ENCODE measurements around the gene ZIC1. TPM values are rescaled to one million over a fixed set of nuclear protein-coding genes. Genes with fewer than 3 reads are reported as not detected.

The ZIC1 gene
- total RNA-seq, 1 experiment from 2014 or later = not detected

- no peak overlapping the region for H3K27ac ChIP-seq (ENCODE audit: low read depth, low read length)
- H3K9ac ChIP-seq (ENCODE audit: low read length) = no peak overlapping the region
- no peak overlapping the region for H3K4me3 ChIP-seq (replicated peaks in 1 of 2; ENCODE audit: low read depth in 1 of 2, low read length in 2 of 2)
- no peak overlapping the region for H2AFZ ChIP-seq (ENCODE audit: low read depth, low read length, poor library complexity, severe bottlenecking)
- H4K20me1 ChIP-seq (ENCODE audit: insufficient read depth) = no peaks in the 10 kb centered on the region
- ChIA-PET CTCF (no interaction called here), POLR2A (no interaction called here), RAD21 (ENCODE audit: low non-redundant PET in 1 of 2, low total read pairs in 2 of 2, uncharacterized antibody in 2 of 2, unreplicated experiment in 2 of 2) (no interaction called here)
- no peaks in the 10 kb centered on the region for H3K36me3 ChIP-seq (ENCODE audit: control insufficient read depth in 1 of 2, insufficient read depth in 2 of 2, low read length in 2 of 2)
- no TSS peak for BruUV-seq (replicated peaks)
- no peak overlapping the region for H3K4me2 ChIP-seq (ENCODE audit: low read length)
- H3K79me2 ChIP-seq (ENCODE audit: insufficient read depth, low read length) = no peaks in the 10 kb centered on the region
- DNase-seq (ENCODE audit: low read depth, low spot score) (no peak), ATAC-seq (no peak)
- intact Hi-C loops (cut with micrococcal nuclease) = no loop called here
- no peaks in the 10 kb centered on the region for H3K27me3 ChIP-seq (ENCODE audit: insufficient read depth, low read length)
- H3K9me2 ChIP-seq (ENCODE audit: insufficient read depth) = no peaks in the 10 kb centered on the region
- H3K9me3 ChIP-seq (ENCODE audit: control insufficient read depth in 1 of 2, insufficient read depth in 1 of 2, low read depth in 1 of 2, low read length in 2 of 2) = no peaks in the 10 kb centered on the region
- TF ChIP-seq, protein P1, sequence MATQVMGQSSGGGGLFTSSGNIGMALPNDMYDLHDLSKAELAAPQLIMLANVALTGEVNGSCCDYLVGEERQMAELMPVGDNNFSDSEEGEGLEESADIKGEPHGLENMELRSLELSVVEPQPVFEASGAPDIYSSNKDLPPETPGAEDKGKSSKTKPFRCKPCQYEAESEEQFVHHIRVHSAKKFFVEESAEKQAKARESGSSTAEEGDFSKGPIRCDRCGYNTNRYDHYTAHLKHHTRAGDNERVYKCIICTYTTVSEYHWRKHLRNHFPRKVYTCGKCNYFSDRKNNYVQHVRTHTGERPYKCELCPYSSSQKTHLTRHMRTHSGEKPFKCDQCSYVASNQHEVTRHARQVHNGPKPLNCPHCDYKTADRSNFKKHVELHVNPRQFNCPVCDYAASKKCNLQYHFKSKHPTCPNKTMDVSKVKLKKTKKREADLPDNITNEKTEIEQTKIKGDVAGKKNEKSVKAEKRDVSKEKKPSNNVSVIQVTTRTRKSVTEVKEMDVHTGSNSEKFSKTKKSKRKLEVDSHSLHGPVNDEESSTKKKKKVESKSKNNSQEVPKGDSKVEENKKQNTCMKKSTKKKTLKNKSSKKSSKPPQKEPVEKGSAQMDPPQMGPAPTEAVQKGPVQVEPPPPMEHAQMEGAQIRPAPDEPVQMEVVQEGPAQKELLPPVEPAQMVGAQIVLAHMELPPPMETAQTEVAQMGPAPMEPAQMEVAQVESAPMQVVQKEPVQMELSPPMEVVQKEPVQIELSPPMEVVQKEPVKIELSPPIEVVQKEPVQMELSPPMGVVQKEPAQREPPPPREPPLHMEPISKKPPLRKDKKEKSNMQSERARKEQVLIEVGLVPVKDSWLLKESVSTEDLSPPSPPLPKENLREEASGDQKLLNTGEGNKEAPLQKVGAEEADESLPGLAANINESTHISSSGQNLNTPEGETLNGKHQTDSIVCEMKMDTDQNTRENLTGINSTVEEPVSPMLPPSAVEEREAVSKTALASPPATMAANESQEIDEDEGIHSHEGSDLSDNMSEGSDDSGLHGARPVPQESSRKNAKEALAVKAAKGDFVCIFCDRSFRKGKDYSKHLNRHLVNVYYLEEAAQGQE (IDR thresholded peaks at IDR 0.05; ENCODE audit: low read depth) = no peak
- TF ChIP-seq RAD21 (IDR thresholded peaks at IDR 0.05; ENCODE audit: low read depth) (no peak), POLR2A (IDR thresholded peaks at IDR 0.05; ENCODE audit: borderline replicate concordance, extremely low read depth, insufficient read depth, insufficient read length) (no peak), EZH2 (IDR thresholded peaks at IDR 0.05) (no peak), ELF1 (IDR thresholded peaks at IDR 0.05; ENCODE audit: borderline replicate concordance, low read depth) (no peak), CBX3 (IDR thresholded peaks at IDR 0.05; ENCODE audit: low read depth) (no peak), YY1 (IDR thresholded peaks at IDR 0.05; ENCODE audit: extremely low read depth, insufficient replicate concordance, low read depth, low read length) (no peak), SP1 (IDR thresholded peaks at IDR 0.05; ENCODE audit: low read depth) (no peak), JUND (IDR thresholded peaks at IDR 0.05) (no peak), ZFX (IDR thresholded peaks at IDR 0.05) (no peak), TCF7L2 (IDR thresholded peaks at IDR 0.05; ENCODE audit: borderline replicate concordance, extremely low read depth, insufficient read depth, insufficient read length) (no peak), CEBPB (IDR thresholded peaks at IDR 0.05; ENCODE audit: low read depth) (no peak), EZH2phosphoT487 (IDR thresholded peaks at IDR 0.05; ENCODE audit: borderline replicate concordance) (no peak), ZNF274 (IDR thresholded peaks at IDR 0.05; ENCODE audit: low read depth, low read length) (no peak)
- TF ChIP-seq, protein P2, sequence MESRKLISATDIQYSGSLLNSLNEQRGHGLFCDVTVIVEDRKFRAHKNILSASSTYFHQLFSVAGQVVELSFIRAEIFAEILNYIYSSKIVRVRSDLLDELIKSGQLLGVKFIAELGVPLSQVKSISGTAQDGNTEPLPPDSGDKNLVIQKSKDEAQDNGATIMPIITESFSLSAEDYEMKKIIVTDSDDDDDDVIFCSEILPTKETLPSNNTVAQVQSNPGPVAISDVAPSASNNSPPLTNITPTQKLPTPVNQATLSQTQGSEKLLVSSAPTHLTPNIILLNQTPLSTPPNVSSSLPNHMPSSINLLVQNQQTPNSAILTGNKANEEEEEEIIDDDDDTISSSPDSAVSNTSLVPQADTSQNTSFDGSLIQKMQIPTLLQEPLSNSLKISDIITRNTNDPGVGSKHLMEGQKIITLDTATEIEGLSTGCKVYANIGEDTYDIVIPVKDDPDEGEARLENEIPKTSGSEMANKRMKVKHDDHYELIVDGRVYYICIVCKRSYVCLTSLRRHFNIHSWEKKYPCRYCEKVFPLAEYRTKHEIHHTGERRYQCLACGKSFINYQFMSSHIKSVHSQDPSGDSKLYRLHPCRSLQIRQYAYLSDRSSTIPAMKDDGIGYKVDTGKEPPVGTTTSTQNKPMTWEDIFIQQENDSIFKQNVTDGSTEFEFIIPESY (IDR thresholded peaks at IDR 0.05; ENCODE audit: extremely low read depth, insufficient replicate concordance, low read length) = no peak
- no peaks in the 10 kb centered on the region for H3K4me1 ChIP-seq (ENCODE audit: control insufficient read depth in 1 of 2, insufficient read depth in 2 of 2, low read length in 2 of 2)
Measured at GRCh38 chr3:147411815-147412241, 2.7 kb downstream of the ZIC1 start.

Data from HCT116 (cell line).